Measurements from ENCODE around the gene ANKH. TPM values are rescaled to one million over a fixed set of nuclear protein-coding genes. Genes with fewer than 3 reads are reported as not detected.

The ANKH gene
- total RNA-seq, 1 donor from 2014 or later, result 10.3 TPM

- DNase-seq (ENCODE audit: low read depth), result no peak
- TF ChIP-seq CTCF (conservative IDR thresholded peaks at IDR 0.05; ENCODE audit: low read depth, low read length), result no peak
- no peak overlapping the region for H3K4me3 ChIP-seq (ENCODE audit: low read depth, low read length)
These were observed 2.8 kb downstream of the ANKH start for GRCh38 chr5:14868771-14869170.

GRCh38 chr5:14864181-14864812 is 7.3 kb downstream of the ANKH start:
- H3K4me3 ChIP-seq (ENCODE audit: low read depth, low read length), result no peak overlapping the region
- no peak for DNase-seq (ENCODE audit: low read depth)
- TF ChIP-seq CTCF (conservative IDR thresholded peaks at IDR 0.05; ENCODE audit: low read depth, low read length), result no peak

- no peak overlapping the region for H3K4me3 ChIP-seq (ENCODE audit: low read depth, low read length)
- no peak for TF ChIP-seq CTCF (conservative IDR thresholded peaks at IDR 0.05; ENCODE audit: low read depth, low read length)
- no peak for DNase-seq (ENCODE audit: low read depth)
These were observed 8.5 kb downstream of the ANKH start for GRCh38 chr5:14863105-14863504.

GRCh38 chr5:14861123-14861765 is 10.3 kb downstream of the ANKH start:
- TF ChIP-seq CTCF (conservative IDR thresholded peaks at IDR 0.05; ENCODE audit: low read depth, low read length), result no peak
- no peak overlapping the region for H3K4me3 ChIP-seq (ENCODE audit: low read depth, low read length)
- DNase-seq (ENCODE audit: low read depth), result no peak

- DNase-seq (ENCODE audit: low read depth), result no peak
- H3K4me3 ChIP-seq (ENCODE audit: low read depth, low read length), result no peak overlapping the region
- no peak for TF ChIP-seq CTCF (conservative IDR thresholded peaks at IDR 0.05; ENCODE audit: low read depth, low read length)
These were observed 11.6 kb downstream of the ANKH start for GRCh38 chr5:14859980-14860379.

- no peak overlapping the region for H3K4me3 ChIP-seq (ENCODE audit: low read depth, low read length)
- TF ChIP-seq CTCF (conservative IDR thresholded peaks at IDR 0.05; ENCODE audit: low read depth, low read length), result no peak
- DNase-seq (ENCODE audit: low read depth), result no peak
These were observed 12.4 kb downstream of the ANKH start for GRCh38 chr5:14859150-14859549.

- TF ChIP-seq CTCF (conservative IDR thresholded peaks at IDR 0.05; ENCODE audit: low read depth, low read length), result no peak
- no peak for DNase-seq (ENCODE audit: low read depth)
- H3K4me3 ChIP-seq (ENCODE audit: low read depth, low read length), result no peak overlapping the region
These were observed 16.2 kb downstream of the ANKH start for GRCh38 chr5:14855366-14855765.

Data from epithelial cell of proximal tubule (primary cell).